ENCODE data around the gene TSPAN17. TPM values are rescaled to one million over a fixed set of nuclear protein-coding genes. Genes with fewer than 3 reads are reported as not detected.

The TSPAN17 gene
- total RNA-seq, 1 donor from 2014 or later: 57.5 TPM

DNA sequence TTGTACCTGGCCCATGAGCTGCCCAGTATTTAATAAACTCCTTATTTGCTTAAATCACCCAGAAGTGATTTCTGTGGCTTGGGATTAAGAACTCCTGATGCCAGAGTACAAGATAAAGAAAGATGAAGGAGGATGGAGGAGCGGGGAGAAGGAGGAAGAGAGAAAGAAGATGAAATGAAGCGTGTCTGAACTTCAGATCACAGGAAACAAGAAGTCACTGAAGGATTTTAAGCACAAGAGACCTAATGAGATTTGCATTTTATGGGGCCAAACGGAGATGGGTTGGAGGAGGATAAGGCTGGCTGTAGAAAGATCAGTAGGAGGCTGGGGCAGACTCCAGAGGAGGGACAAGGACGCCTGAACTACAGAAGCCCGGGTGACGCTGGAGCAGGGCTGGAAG lies 13.7 kb upstream of the TSPAN17 start:
- no peak overlapping the region for H3K4me3 Mint-ChIP-seq (ENCODE audit: unreplicated experiment)
- H3K36me3 Mint-ChIP-seq (ENCODE audit: low read depth, unreplicated experiment): peaks cover 7% of the 10 kb centered on the region
- H3K27ac Mint-ChIP-seq (ENCODE audit: unreplicated experiment): no peak overlapping the region
- peaks cover 17% of the 10 kb centered on the region for H3K27me3 Mint-ChIP-seq (ENCODE audit: unreplicated experiment)
- peaks cover 4% of the 10 kb centered on the region for H3K9me3 Mint-ChIP-seq (ENCODE audit: unreplicated experiment)
- DNase-seq (ENCODE audit: low spot score): no peak
- H3K4me1 Mint-ChIP-seq (ENCODE audit: unreplicated experiment): peaks cover 23% of the 10 kb centered on the region
- TF ChIP-seq, protein P1, sequence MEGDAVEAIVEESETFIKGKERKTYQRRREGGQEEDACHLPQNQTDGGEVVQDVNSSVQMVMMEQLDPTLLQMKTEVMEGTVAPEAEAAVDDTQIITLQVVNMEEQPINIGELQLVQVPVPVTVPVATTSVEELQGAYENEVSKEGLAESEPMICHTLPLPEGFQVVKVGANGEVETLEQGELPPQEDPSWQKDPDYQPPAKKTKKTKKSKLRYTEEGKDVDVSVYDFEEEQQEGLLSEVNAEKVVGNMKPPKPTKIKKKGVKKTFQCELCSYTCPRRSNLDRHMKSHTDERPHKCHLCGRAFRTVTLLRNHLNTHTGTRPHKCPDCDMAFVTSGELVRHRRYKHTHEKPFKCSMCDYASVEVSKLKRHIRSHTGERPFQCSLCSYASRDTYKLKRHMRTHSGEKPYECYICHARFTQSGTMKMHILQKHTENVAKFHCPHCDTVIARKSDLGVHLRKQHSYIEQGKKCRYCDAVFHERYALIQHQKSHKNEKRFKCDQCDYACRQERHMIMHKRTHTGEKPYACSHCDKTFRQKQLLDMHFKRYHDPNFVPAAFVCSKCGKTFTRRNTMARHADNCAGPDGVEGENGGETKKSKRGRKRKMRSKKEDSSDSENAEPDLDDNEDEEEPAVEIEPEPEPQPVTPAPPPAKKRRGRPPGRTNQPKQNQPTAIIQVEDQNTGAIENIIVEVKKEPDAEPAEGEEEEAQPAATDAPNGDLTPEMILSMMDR (IDR thresholded peaks at IDR 0.05; ENCODE audit: unreplicated experiment): no peak

DNA sequence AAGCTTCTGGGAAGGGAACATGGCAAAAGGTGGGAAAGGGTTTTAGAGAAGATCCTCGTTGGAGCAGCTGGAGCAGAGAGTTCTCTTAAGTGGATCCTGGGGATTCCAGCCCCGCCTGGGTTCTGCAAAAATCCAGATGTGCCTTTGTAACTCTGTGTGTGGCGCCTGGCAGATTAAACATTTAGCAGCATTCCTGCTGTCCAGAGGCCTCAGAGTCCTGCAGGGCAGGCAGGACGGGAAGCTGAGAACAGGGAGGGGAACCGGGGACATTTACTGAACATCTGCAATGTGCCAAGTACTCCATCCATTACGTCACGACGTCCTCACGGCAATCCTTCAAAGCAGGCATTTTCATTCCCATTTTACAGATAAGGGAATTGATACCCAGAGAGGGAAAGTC lies 10.9 kb upstream of the TSPAN17 start:
- no peak overlapping the region for H3K27ac Mint-ChIP-seq (ENCODE audit: unreplicated experiment)
- peaks cover 13% of the 10 kb centered on the region for H3K27me3 Mint-ChIP-seq (ENCODE audit: unreplicated experiment)
- no peak for DNase-seq (ENCODE audit: low spot score)
- no peak overlapping the region for H3K4me3 Mint-ChIP-seq (ENCODE audit: unreplicated experiment)
- H3K4me1 Mint-ChIP-seq (ENCODE audit: unreplicated experiment): peaks cover 14% of the 10 kb centered on the region
- peaks cover 4% of the 10 kb centered on the region for H3K9me3 Mint-ChIP-seq (ENCODE audit: unreplicated experiment)
- peaks cover 12% of the 10 kb centered on the region for H3K36me3 Mint-ChIP-seq (ENCODE audit: low read depth, unreplicated experiment)
- TF ChIP-seq, protein P1 (IDR thresholded peaks at IDR 0.05; ENCODE audit: unreplicated experiment): no peak

DNA sequence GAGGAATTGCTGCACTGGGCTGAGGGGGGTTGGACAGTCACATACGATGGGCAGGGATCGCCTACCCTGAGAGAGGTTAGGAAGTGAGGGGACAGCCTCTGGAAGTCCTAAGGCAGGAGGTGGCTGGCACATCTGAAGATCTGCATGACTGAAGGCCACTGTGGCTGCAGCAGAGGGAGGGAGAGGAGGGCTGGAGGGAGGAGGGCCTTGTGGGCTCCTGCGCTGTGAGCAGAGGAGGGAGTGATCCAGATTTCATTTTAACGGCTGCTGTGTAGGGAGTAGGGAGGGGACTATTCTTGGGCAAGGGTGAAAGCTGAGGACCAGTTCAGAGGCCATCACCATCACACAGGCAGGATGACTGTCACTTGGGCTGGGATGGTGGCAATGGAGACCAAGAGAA lies 9.7 kb upstream of the TSPAN17 start:
- Mint-ChIP-seq H3K4me3 (ENCODE audit: unreplicated experiment) (no peak overlapping the region), H3K9me3 (ENCODE audit: unreplicated experiment) (peaks cover 4% of the 10 kb centered on the region), H3K4me1 (ENCODE audit: unreplicated experiment) (peaks cover 14% of the 10 kb centered on the region), H3K27me3 (ENCODE audit: unreplicated experiment) (peaks cover 17% of the 10 kb centered on the region), H3K36me3 (ENCODE audit: low read depth, unreplicated experiment) (peaks cover 12% of the 10 kb centered on the region), H3K27ac (ENCODE audit: unreplicated experiment) (no peak overlapping the region)
- TF ChIP-seq, protein P1 (IDR thresholded peaks at IDR 0.05; ENCODE audit: unreplicated experiment): no peak
- no peak for DNase-seq (ENCODE audit: low spot score)

DNA sequence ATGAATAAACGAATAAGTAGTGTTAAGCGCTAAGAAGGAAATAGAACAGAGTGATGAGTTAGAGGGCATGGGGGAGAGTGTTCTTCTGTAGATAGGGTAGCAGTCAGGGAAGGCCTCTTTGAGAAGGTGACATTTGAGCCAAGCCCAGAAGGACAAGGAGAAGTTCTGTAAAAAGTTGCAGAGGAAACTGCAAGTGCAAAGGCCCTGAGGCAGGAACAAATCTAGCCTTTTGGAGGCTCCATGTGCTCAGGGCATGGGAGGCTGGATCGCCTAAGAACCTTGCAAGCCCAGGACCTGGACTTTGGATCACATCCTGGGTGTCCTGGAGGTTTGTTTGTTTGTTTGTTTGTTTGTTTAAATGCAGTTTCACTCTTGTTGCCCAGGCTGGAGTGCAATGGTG lies 8.8 kb upstream of the TSPAN17 start:
- H3K36me3 Mint-ChIP-seq (ENCODE audit: low read depth, unreplicated experiment): peaks cover 12% of the 10 kb centered on the region
- TF ChIP-seq, protein P1 (IDR thresholded peaks at IDR 0.05; ENCODE audit: unreplicated experiment): no peak

DNA sequence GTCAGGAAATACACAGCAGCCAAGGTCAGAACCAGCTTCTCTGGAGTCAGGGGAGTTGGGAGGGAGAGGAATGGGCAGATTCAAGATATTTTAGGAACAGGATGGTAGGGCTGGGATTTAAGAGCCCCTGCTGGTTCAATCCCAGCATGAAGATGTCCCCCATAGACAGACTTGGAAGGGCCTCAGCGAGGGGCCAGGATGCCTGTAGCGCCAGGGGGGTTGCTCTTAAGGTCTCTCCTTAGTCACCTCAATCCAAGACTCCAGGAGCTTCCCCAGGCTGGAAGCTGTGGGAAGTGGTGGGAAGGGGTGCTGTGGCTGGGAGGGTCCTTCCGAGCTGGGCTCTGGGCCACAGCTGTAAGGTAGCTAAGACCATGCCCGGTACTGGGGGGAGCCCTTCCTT lies 8.1 kb upstream of the TSPAN17 start:
- Mint-ChIP-seq H3K36me3 (ENCODE audit: low read depth, unreplicated experiment) (peaks cover 12% of the 10 kb centered on the region), H3K4me1 (ENCODE audit: unreplicated experiment) (peaks cover 10% of the 10 kb centered on the region), H3K27me3 (ENCODE audit: unreplicated experiment) (peaks cover 17% of the 10 kb centered on the region), H3K4me3 (ENCODE audit: unreplicated experiment) (no peak overlapping the region), H3K9me3 (ENCODE audit: unreplicated experiment) (peaks cover 4% of the 10 kb centered on the region), H3K27ac (ENCODE audit: unreplicated experiment) (no peak overlapping the region)
- TF ChIP-seq, protein P1 (IDR thresholded peaks at IDR 0.05; ENCODE audit: unreplicated experiment): no peak
- no peak for DNase-seq (ENCODE audit: low spot score)

More for the DNA sequence above, 8.8 kb upstream of the TSPAN17 start:
- Mint-ChIP-seq H3K27ac (ENCODE audit: unreplicated experiment) (no peak overlapping the region), H3K4me3 (ENCODE audit: unreplicated experiment) (no peak overlapping the region), H3K4me1 (ENCODE audit: unreplicated experiment) (peaks cover 14% of the 10 kb centered on the region), H3K9me3 (ENCODE audit: unreplicated experiment) (peaks cover 4% of the 10 kb centered on the region), H3K27me3 (ENCODE audit: unreplicated experiment) (peaks cover 17% of the 10 kb centered on the region)
- DNase-seq (ENCODE audit: low spot score): no peak

All from endothelial cell (in vitro differentiated cells).